ENCODE results near the gene C9.
"Not testable (repeated sequence)": the region's sequence is repeated elsewhere in the genome, so short reads cannot be mapped to it uniquely, and the experiment has no call there.

The C9 gene

DNA sequence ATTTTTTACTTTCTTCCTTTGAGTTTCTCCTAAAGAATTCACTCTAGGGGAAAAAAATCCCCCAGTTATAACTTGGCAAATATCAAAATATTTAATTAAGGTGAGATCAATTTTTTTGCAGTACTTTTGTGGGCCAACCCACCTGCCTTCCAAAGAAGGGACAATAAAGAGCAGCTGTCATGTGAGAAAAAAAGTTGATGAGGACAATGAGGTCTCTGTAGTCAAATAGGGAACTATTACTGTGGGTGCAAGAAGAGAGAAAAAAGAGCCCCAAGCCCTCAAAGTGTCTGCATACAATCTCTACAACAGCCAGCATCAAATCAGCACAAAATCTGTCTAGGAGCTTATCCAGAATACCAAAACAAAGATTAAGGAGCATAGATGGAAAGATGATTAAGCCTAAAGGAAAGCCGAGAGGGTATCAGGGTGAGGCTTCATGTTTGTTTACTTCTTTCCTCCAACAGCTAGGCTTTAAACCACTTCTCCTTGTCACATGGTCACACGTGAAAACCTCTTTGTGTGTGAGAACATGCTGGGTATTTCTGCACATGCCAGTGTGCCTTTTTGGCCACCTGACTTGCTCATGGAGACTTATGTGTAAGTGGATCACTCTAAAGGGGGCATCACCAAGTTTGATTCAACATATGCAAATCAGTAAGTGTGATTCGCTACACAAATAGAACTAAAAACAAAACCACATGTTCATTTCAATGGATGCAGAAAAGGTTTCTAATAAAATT is 125.8 kb downstream of the C9 start:
- Histone ChIP-seq H3K27me3 (ENCODE audit: low read length) (no peaks in the 10 kb centered on the region), H3K4me2 (ENCODE audit: low read depth, low read length, poor library complexity, severe bottlenecking) (no peak overlapping the region)
- no peak for TF ChIP-seq CTCF (IDR thresholded peaks at IDR 0.05; ENCODE audit: insufficient read depth, low read length, poor library complexity, severe bottlenecking)
- TF ChIP-seq EZH2phosphoT487 (conservative IDR thresholded peaks at IDR 0.05; ENCODE audit: low read length): no peak

GRCh38 chr5:39236718-39237117 is 127.6 kb downstream of the C9 start:
- Histone ChIP-seq H4K20me1 (ENCODE audit: low read depth, low read length) (no peaks in the 10 kb centered on the region), H3K79me2 (ENCODE audit: insufficient read depth, low read length) (no peaks in the 10 kb centered on the region), H3F3A (ENCODE audit: insufficient read depth) (no peaks in the 10 kb centered on the region), H3K36me3 (ENCODE audit: low read length) (no peaks in the 10 kb centered on the region), H3K4me3 (ENCODE audit: insufficient read depth, low read length, poor library complexity, severe bottlenecking) (no peak overlapping the region), H3K9ac (ENCODE audit: low read length) (no peak overlapping the region), H2AFZ (ENCODE audit: low read depth, low read length, severe bottlenecking) (no peak overlapping the region), H3K4me2 (ENCODE audit: low read depth, low read length, poor library complexity, severe bottlenecking) (no peak overlapping the region), H3K9me2 (replicated peaks; ENCODE audit: insufficient read depth, low read length) (no peaks in the 10 kb centered on the region), H3K27ac (ENCODE audit: low read depth, low read length) (no peak overlapping the region), H3K27me3 (ENCODE audit: low read length) (no peaks in the 10 kb centered on the region), H3K9me3 (ENCODE audit: insufficient read depth, low read length) (no peaks in the 10 kb centered on the region)
- no peak for TF ChIP-seq EZH2phosphoT487 (conservative IDR thresholded peaks at IDR 0.05; ENCODE audit: low read length)
- no peak for TF ChIP-seq CTCF (IDR thresholded peaks at IDR 0.05; ENCODE audit: insufficient read depth, low read length, poor library complexity, severe bottlenecking)

More for the DNA sequence above, 125.8 kb downstream of the C9 start:
- H4K20me1 ChIP-seq (ENCODE audit: low read depth, low read length): no peaks in the 10 kb centered on the region
- H3K4me3 ChIP-seq (ENCODE audit: insufficient read depth, low read length, poor library complexity, severe bottlenecking): no peak overlapping the region
- no peak overlapping the region for H3K27ac ChIP-seq (ENCODE audit: low read depth, low read length)
- H3K9me2 ChIP-seq (replicated peaks; ENCODE audit: insufficient read depth, low read length): no peaks in the 10 kb centered on the region
- H3K36me3 ChIP-seq (ENCODE audit: low read length): no peaks in the 10 kb centered on the region
- H3K9ac ChIP-seq (ENCODE audit: low read length): no peak overlapping the region
- H3F3A ChIP-seq (ENCODE audit: insufficient read depth): no peaks in the 10 kb centered on the region
- H3K9me3 ChIP-seq (ENCODE audit: insufficient read depth, low read length): no peaks in the 10 kb centered on the region
- H3K79me2 ChIP-seq (ENCODE audit: insufficient read depth, low read length): no peaks in the 10 kb centered on the region
- H2AFZ ChIP-seq (ENCODE audit: low read depth, low read length, severe bottlenecking): no peak overlapping the region

DNA sequence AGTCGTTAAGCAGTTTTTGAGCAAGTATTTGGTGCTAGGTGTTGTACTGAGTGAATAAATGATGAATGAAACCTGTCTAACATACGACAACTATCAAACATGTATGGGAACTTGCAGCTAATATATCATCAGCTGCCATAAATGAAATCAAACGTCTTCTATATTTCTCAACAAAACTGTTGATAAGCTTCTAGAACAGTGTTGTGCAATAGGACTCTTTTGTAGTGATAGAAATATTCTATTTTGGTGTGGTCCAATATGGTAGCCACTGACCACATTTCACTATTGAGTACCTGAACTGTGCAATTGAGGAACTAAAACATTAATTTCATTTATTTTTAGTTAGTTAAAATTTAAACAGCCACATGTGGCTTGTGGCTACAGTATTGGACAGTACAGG is 128.6 kb downstream of the C9 start:
- Histone ChIP-seq H3K4me3 (ENCODE audit: insufficient read depth, low read length, poor library complexity, severe bottlenecking) (no peak overlapping the region), H4K20me1 (ENCODE audit: low read depth, low read length) (no peaks in the 10 kb centered on the region), H3K36me3 (ENCODE audit: low read length) (no peaks in the 10 kb centered on the region), H3K9ac (ENCODE audit: low read length) (no peak overlapping the region), H3K9me3 (ENCODE audit: insufficient read depth, low read length) (no peaks in the 10 kb centered on the region), H3F3A (ENCODE audit: insufficient read depth) (no peaks in the 10 kb centered on the region), H3K79me2 (ENCODE audit: insufficient read depth, low read length) (no peaks in the 10 kb centered on the region), H2AFZ (ENCODE audit: low read depth, low read length, severe bottlenecking) (no peak overlapping the region), H3K27me3 (ENCODE audit: low read length) (no peaks in the 10 kb centered on the region), H3K9me2 (replicated peaks; ENCODE audit: insufficient read depth, low read length) (no peaks in the 10 kb centered on the region), H3K4me2 (ENCODE audit: low read depth, low read length, poor library complexity, severe bottlenecking) (no peak overlapping the region), H3K27ac (ENCODE audit: low read depth, low read length) (no peak overlapping the region)
- TF ChIP-seq CTCF (IDR thresholded peaks at IDR 0.05; ENCODE audit: insufficient read depth, low read length, poor library complexity, severe bottlenecking) (no peak), EZH2phosphoT487 (conservative IDR thresholded peaks at IDR 0.05; ENCODE audit: low read length) (no peak)

GRCh38 chr5:39234494-39234893 is 129.8 kb downstream of the C9 start:
- not testable (repeated sequence) for H3K79me2 ChIP-seq (ENCODE audit: insufficient read depth, low read length); H2AFZ ChIP-seq (ENCODE audit: low read depth, low read length, severe bottlenecking); H3K27ac ChIP-seq (ENCODE audit: low read depth, low read length); H3K27me3 ChIP-seq (ENCODE audit: low read length); H3K9ac ChIP-seq (ENCODE audit: low read length); H4K20me1 ChIP-seq (ENCODE audit: low read depth, low read length); H3K4me3 ChIP-seq (ENCODE audit: insufficient read depth, low read length, poor library complexity, severe bottlenecking); H3K36me3 ChIP-seq (ENCODE audit: low read length); H3K9me3 ChIP-seq (ENCODE audit: insufficient read depth, low read length); H3K9me2 ChIP-seq (replicated peaks; ENCODE audit: insufficient read depth, low read length); H3K4me2 ChIP-seq (ENCODE audit: low read depth, low read length, poor library complexity, severe bottlenecking); H3F3A ChIP-seq (ENCODE audit: insufficient read depth)

Measured in SU-DHL-6 (cell line).